Muscle layer of duodenum (tissue), 2 donors: ENCODE data around the gene PPP2R2D.

ENCODE experiments used
- H3K27ac ChIP-seq: one replicate; pipeline ENCODE4 v1.7.0; 2013; ENCODE audit warnings: mild to moderate bottlenecking, low read length
- H3K27me3 ChIP-seq: one replicate; pipeline ENCODE4 v1.7.0; 2013; ENCODE audit warnings: low read depth, mild to moderate bottlenecking, control low read depth, low read length
- H3K36me3 ChIP-seq, 2 donors: one replicate each; pipeline ENCODE4 v1.7.0; 2013; ENCODE audit warnings: low read length in 2 of 2, control low read depth in 1 of 2, mild to moderate bottlenecking in 1 of 2; ENCODE audit not compliant: insufficient read depth in 2 of 2, control insufficient read depth in 1 of 2
- H3K4me1 ChIP-seq, 2 donors: one replicate each; pipeline ENCODE4 v1.7.0; 2013; ENCODE audit warnings: low read length in 2 of 2, mild to moderate bottlenecking in 2 of 2, control low read depth in 1 of 2, moderate library complexity in 1 of 2; ENCODE audit not compliant: insufficient read depth in 2 of 2, control insufficient read depth in 1 of 2
- H3K4me3 ChIP-seq, 2 donors: one replicate each; pipeline ENCODE4 v1.7.0; 2013; ENCODE audit warnings: low read length in 2 of 2, low read depth in 1 of 2, mild to moderate bottlenecking in 1 of 2
- H3K9me3 ChIP-seq, 2 donors: one replicate each; pipeline ENCODE4 v1.7.0; 2013; ENCODE audit warnings: low read length in 2 of 2, control low read depth in 1 of 2, mild to moderate bottlenecking in 1 of 2; ENCODE audit not compliant: control insufficient read depth in 1 of 2
- donor health status: healthy.

PPP2R2D gene

GRCh38 chr10:131858118-131858515, 42.7 kb upstream of the PPP2R2D start:
- H3K9me3 ChIP-seq, result no peaks in the 10 kb centered on the region
- no peaks in the 10 kb centered on the region for H3K4me1 ChIP-seq
- no peaks in the 10 kb centered on the region for H3K27me3 ChIP-seq
- no peak overlapping the region for H3K4me3 ChIP-seq
- no peak overlapping the region for H3K27ac ChIP-seq
- no peaks in the 10 kb centered on the region for H3K36me3 ChIP-seq

- no peaks in the 10 kb centered on the region for H3K27me3 ChIP-seq
Observed at GRCh38 chr10:131858583-131859340, 42.0 kb upstream of the PPP2R2D start.

GRCh38 chr10:131859341-131860020, 41.3 kb upstream of the PPP2R2D start:
- H3K4me3 ChIP-seq, result no peak overlapping the region
- H3K27ac ChIP-seq, result no peak overlapping the region
- no peaks in the 10 kb centered on the region for H3K9me3 ChIP-seq
- H3K27me3 ChIP-seq, result no peaks in the 10 kb centered on the region
- no peaks in the 10 kb centered on the region for H3K36me3 ChIP-seq
- H3K4me1 ChIP-seq, result no peaks in the 10 kb centered on the region

More at GRCh38 chr10:131858583-131859340, 42.0 kb upstream of the PPP2R2D start:
- Histone ChIP-seq H3K27ac (no peak overlapping the region), H3K36me3 (no peaks in the 10 kb centered on the region), H3K4me3 (no peak overlapping the region), H3K4me1 (no peaks in the 10 kb centered on the region), H3K9me3 (no peaks in the 10 kb centered on the region)

- no peak overlapping the region for H3K4me3 ChIP-seq
- no peaks in the 10 kb centered on the region for H3K36me3 ChIP-seq
- no peaks in the 10 kb centered on the region for H3K27me3 ChIP-seq
- no peaks in the 10 kb centered on the region for H3K4me1 ChIP-seq
- H3K27ac ChIP-seq, result no peak overlapping the region
- H3K9me3 ChIP-seq, result no peaks in the 10 kb centered on the region
Observed at GRCh38 chr10:131860311-131860710, 40.5 kb upstream of the PPP2R2D start.

GRCh38 chr10:131860806-131861440, 39.9 kb upstream of the PPP2R2D start:
- H3K27me3 ChIP-seq, result no peaks in the 10 kb centered on the region
- no peaks in the 10 kb centered on the region for H3K9me3 ChIP-seq
- no peaks in the 10 kb centered on the region for H3K4me1 ChIP-seq
- H3K27ac ChIP-seq, result no peak overlapping the region
- no peaks in the 10 kb centered on the region for H3K36me3 ChIP-seq
- H3K4me3 ChIP-seq, result no peak overlapping the region

- H3K27me3 ChIP-seq, result no peaks in the 10 kb centered on the region
- H3K36me3 ChIP-seq, result no peaks in the 10 kb centered on the region
- H3K9me3 ChIP-seq, result no peaks in the 10 kb centered on the region
- no peak overlapping the region for H3K4me3 ChIP-seq
- H3K27ac ChIP-seq, result no peak overlapping the region
- no peaks in the 10 kb centered on the region for H3K4me1 ChIP-seq
Observed at GRCh38 chr10:131862548-131862947, 38.3 kb upstream of the PPP2R2D start.

- no peak overlapping the region for H3K4me3 ChIP-seq
- H3K27ac ChIP-seq, result no peak overlapping the region
- no peaks in the 10 kb centered on the region for H3K9me3 ChIP-seq
- no peaks in the 10 kb centered on the region for H3K36me3 ChIP-seq
- no peaks in the 10 kb centered on the region for H3K27me3 ChIP-seq
- H3K4me1 ChIP-seq, result no peaks in the 10 kb centered on the region
Observed at GRCh38 chr10:131865223-131865917, 35.4 kb upstream of the PPP2R2D start.

- no peaks in the 10 kb centered on the region for H3K4me1 ChIP-seq
- H3K36me3 ChIP-seq, result no peaks in the 10 kb centered on the region
- H3K27ac ChIP-seq, result no peak overlapping the region
- H3K9me3 ChIP-seq, result no peaks in the 10 kb centered on the region
- H3K27me3 ChIP-seq, result no peaks in the 10 kb centered on the region
- no peak overlapping the region for H3K4me3 ChIP-seq
Observed at GRCh38 chr10:131866673-131867072, 34.1 kb upstream of the PPP2R2D start.

- Histone ChIP-seq H3K27ac (no peak overlapping the region), H3K4me1 (no peaks in the 10 kb centered on the region), H3K36me3 (no peaks in the 10 kb centered on the region), H3K4me3 (no peak overlapping the region), H3K9me3 (no peaks in the 10 kb centered on the region), H3K27me3 (no peaks in the 10 kb centered on the region)
Observed at GRCh38 chr10:131868436-131868835, 32.4 kb upstream of the PPP2R2D start.

GRCh38 chr10:131869344-131869743, 31.5 kb upstream of the PPP2R2D start:
- Histone ChIP-seq H3K36me3 (no peaks in the 10 kb centered on the region), H3K27ac (no peak overlapping the region), H3K4me3 (no peak overlapping the region), H3K27me3 (no peaks in the 10 kb centered on the region), H3K9me3 (no peaks in the 10 kb centered on the region), H3K4me1 (no peaks in the 10 kb centered on the region)

- Histone ChIP-seq H3K27ac (no peak overlapping the region), H3K27me3 (no peaks in the 10 kb centered on the region), H3K4me1 (peaks cover 0 to 6% of the 10 kb centered on the region in 2 donors), H3K4me3 (no peak overlapping the region), H3K36me3 (no peaks in the 10 kb centered on the region), H3K9me3 (no peaks in the 10 kb centered on the region)
Observed at GRCh38 chr10:131870411-131870810, 30.4 kb upstream of the PPP2R2D start.
